Neutrophil (primary cell): ENCODE data around the gene GSTK1.
A peak's percentile ranks its signal among the peaks of the same experiment; 100 is the strongest.

Experiments
- H3K27ac ChIP-seq: fragments of 200-600 bp; sonication (generic); 2 replicates; pipeline ENCODE4 v1.5.1; 2016; ENCODE audit warnings: mild to moderate bottlenecking, moderate library complexity
- H3K27me3 ChIP-seq: fragments of 200-600 bp; sonication (generic); 2 replicates; pipeline ENCODE4 v1.6.0; 2016; ENCODE audit warnings: mild to moderate bottlenecking
- H3K36me3 ChIP-seq: fragments of 200-600 bp; sonication (generic); 2 replicates; pipeline ENCODE4 v1.5.1; 2017
- H3K4me1 ChIP-seq, 2 experiments: fragments of 200-600 bp in 1 of 2; sonication (generic) in 1 of 2; 1 replicate in 1 of 2; 2 replicates in 1 of 2; pipeline versions ENCODE4 v1.5.1 to v1.6.1; 2013 to 2016; ENCODE audit warnings: low read depth in 1 of 2, low read length in 1 of 2, mild to moderate bottlenecking in 1 of 2, moderate library complexity in 1 of 2; ENCODE audit not compliant: control insufficient read depth in 1 of 2, insufficient read depth in 1 of 2
- H3K4me3 ChIP-seq, 2 experiments: fragments of 200-600 bp in 1 of 2; sonication (generic) in 1 of 2; 1 replicate in 1 of 2; 2 replicates in 1 of 2; pipeline ENCODE4 v1.5.1; 2013 to 2016; ENCODE audit warnings: low read depth in 1 of 2, low read length in 1 of 2, mild to moderate bottlenecking in 1 of 2, moderate library complexity in 1 of 2
- H3K9me3 ChIP-seq: fragments of 200-600 bp; sonication (generic); 2 replicates; pipeline ENCODE4 v1.5.1; 2016
- CTCF ChIP-seq: fragments of 200-600 bp; sonication (generic); IDR thresholded peaks from 2 replicates; pipeline ENCODE4 v1.5.1; 2016; ENCODE audit warnings: antibody characterized with exemption

Gene GSTK1

GRCh38 chr7:143244321-143244720, 18.9 kb upstream of the GSTK1 start:
- H3K36me3 ChIP-seq: no peaks in the 10 kb centered on the region
- no peaks in the 10 kb centered on the region for H3K9me3 ChIP-seq
- H3K27me3 ChIP-seq: no peaks in the 10 kb centered on the region
- no peak for TF ChIP-seq CTCF
- H3K27ac ChIP-seq: no peak overlapping the region
- peaks cover 46 to 53% of the 10 kb centered on the region in 2 experiments for H3K4me1 ChIP-seq
- H3K4me3 ChIP-seq: no peak overlapping the region

- Histone ChIP-seq H3K4me1 (peaks cover 38 to 46% of the 10 kb centered on the region in 2 experiments), H3K4me3 (no peak overlapping the region), H3K36me3 (no peaks in the 10 kb centered on the region), H3K27me3 (no peaks in the 10 kb centered on the region), H3K27ac (peak overlapping the region; percentile 37), H3K9me3 (no peaks in the 10 kb centered on the region)
- no peak for TF ChIP-seq CTCF
Observed at GRCh38 chr7:143245123-143245522, 18.1 kb upstream of the GSTK1 start.

- Histone ChIP-seq H3K36me3 (no peaks in the 10 kb centered on the region), H3K4me3 (no peak overlapping the region), H3K9me3 (no peaks in the 10 kb centered on the region), H3K27ac (no peak overlapping the region), H3K27me3 (no peaks in the 10 kb centered on the region), H3K4me1 (peaks cover 29 to 50% of the 10 kb centered on the region in 2 experiments)
- no peak for TF ChIP-seq CTCF
Observed at GRCh38 chr7:143247372-143247771, 15.9 kb upstream of the GSTK1 start.

- no peaks in the 10 kb centered on the region for H3K27me3 ChIP-seq
- peaks cover 29 to 50% of the 10 kb centered on the region in 2 experiments for H3K4me1 ChIP-seq
- no peak overlapping the region for H3K4me3 ChIP-seq
- no peaks in the 10 kb centered on the region for H3K9me3 ChIP-seq
- H3K27ac ChIP-seq: no peak overlapping the region
- H3K36me3 ChIP-seq: no peaks in the 10 kb centered on the region
- TF ChIP-seq CTCF: no peak
Observed at GRCh38 chr7:143248761-143249354, 14.4 kb upstream of the GSTK1 start.

- no peak overlapping the region for H3K4me3 ChIP-seq
- no peaks in the 10 kb centered on the region for H3K9me3 ChIP-seq
- no peaks in the 10 kb centered on the region for H3K27me3 ChIP-seq
- TF ChIP-seq CTCF: no peak
- H3K27ac ChIP-seq: no peak overlapping the region
- H3K4me1 ChIP-seq: peaks cover 21 to 39% of the 10 kb centered on the region in 2 experiments
- H3K36me3 ChIP-seq: no peaks in the 10 kb centered on the region
Observed at GRCh38 chr7:143250199-143250598, 13.0 kb upstream of the GSTK1 start.
